C1 segment of cervical spinal cord (tissue), 14 donors: Measurements from ENCODE around the gene MOV10L1.

Source experiments
- DNase-seq, 14 donors: peaks; one replicate each; lab custom pipeline; 2025; lab: John Stamatoyannopoulos, UW

The MOV10L1 gene

GRCh38 chr22:50175921-50176849, 86.4 kb downstream of the MOV10L1 start:
- no peak for DNase-seq

GRCh38 chr22:50176850-50177536, 87.2 kb downstream of the MOV10L1 start:
- no peak for DNase-seq

- DNase-seq = no peak
Observed at GRCh38 chr22:50177537-50178470, 88.0 kb downstream of the MOV10L1 start.

- DNase-seq = no peak
Observed at GRCh38 chr22:50178471-50178864, 88.7 kb downstream of the MOV10L1 start.

GRCh38 chr22:50178871-50179869, 89.4 kb downstream of the MOV10L1 start:
- no peak for DNase-seq

- no peak for DNase-seq
Observed at GRCh38 chr22:50179937-50180726, 90.3 kb downstream of the MOV10L1 start.

GRCh38 chr22:50180727-50181521, 91.1 kb downstream of the MOV10L1 start:
- DNase-seq = no peak

- DNase-seq = no peak
Observed at GRCh38 chr22:50182176-50183081, 92.6 kb downstream of the MOV10L1 start.

GRCh38 chr22:50183141-50183971, 93.5 kb downstream of the MOV10L1 start:
- DNase-seq = no peak

GRCh38 chr22:50184004-50184901, 94.4 kb downstream of the MOV10L1 start:
- peak in 6 of 14 donors; percentile 13 to 78 (median 34) for DNase-seq

GRCh38 chr22:50184902-50185374, 95.1 kb downstream of the MOV10L1 start:
- no peak for DNase-seq

GRCh38 chr22:50185375-50186087, 95.7 kb downstream of the MOV10L1 start, which contains the start of gene TRABD:
Gene TRABD (plus strand): TSS chr22:50185913. CDS start chr22:50193061, 7,148 bp downstream.
- peak in 13 of 14 donors; percentile 47 to 92 (median 79) for DNase-seq

- DNase-seq = no peak
Observed at GRCh38 chr22:50186181-50186714, 96.4 kb downstream of the MOV10L1 start.

- no peak for DNase-seq
Observed at GRCh38 chr22:50186761-50187523, 97.1 kb downstream of the MOV10L1 start.
